ENCODE measurements around the gene MAP2K7. TPM values are rescaled to one million over a fixed set of nuclear protein-coding genes. Genes with fewer than 3 reads are reported as not detected.
A peak's percentile ranks its signal among the peaks of the same experiment; 100 is the strongest.

The MAP2K7 gene
- total RNA-seq, 6 experiments from 2014 or later: 21.7 to 25.8 (median 22.8) TPM

DNA sequence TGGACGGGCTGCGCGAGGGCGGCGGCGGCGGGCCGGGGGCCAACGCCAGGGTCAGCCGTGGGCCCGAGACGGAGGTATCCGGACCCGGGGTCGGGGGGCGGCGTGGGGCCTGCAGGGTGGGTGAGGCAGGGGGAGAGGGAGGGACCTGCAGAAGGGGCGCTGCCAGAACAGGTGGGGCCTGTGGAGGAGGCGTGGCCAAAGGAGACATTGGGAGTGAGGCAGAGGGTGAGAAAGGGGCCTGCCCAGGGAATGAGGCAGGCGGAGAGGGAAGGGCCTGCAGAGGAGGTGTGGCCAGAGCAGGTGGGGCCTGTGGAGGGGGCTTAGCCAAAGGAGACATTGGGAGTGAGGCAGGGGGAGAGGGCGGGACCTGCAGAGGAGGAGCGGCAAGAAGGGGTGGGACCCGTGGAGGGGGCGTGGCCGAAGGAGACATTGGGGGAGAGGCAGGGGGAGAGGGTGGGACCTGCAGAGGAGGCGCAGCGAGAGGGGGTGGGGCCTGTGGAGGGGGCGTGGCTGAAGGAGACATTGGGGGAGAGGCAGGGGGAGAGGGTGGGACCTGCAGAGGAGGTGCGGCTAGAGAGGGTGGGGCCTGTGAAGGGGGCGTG is 33.7 kb upstream of the MAP2K7 start:
- Mint-ChIP-seq H3K27ac (no peak overlapping the region), H3K36me3 (ENCODE audit: low read depth) (no peaks in the 10 kb centered on the region), H3K27me3 (ENCODE audit: insufficient read depth) (peaks cover 20% of the 10 kb centered on the region), H3K4me3 (no peak overlapping the region), H3K9me3 (no peaks in the 10 kb centered on the region), H3K4me1 (ENCODE audit: low read depth) (peaks cover 11% of the 10 kb centered on the region)
- TF ChIP-seq, protein P1, sequence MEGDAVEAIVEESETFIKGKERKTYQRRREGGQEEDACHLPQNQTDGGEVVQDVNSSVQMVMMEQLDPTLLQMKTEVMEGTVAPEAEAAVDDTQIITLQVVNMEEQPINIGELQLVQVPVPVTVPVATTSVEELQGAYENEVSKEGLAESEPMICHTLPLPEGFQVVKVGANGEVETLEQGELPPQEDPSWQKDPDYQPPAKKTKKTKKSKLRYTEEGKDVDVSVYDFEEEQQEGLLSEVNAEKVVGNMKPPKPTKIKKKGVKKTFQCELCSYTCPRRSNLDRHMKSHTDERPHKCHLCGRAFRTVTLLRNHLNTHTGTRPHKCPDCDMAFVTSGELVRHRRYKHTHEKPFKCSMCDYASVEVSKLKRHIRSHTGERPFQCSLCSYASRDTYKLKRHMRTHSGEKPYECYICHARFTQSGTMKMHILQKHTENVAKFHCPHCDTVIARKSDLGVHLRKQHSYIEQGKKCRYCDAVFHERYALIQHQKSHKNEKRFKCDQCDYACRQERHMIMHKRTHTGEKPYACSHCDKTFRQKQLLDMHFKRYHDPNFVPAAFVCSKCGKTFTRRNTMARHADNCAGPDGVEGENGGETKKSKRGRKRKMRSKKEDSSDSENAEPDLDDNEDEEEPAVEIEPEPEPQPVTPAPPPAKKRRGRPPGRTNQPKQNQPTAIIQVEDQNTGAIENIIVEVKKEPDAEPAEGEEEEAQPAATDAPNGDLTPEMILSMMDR (IDR thresholded peaks at IDR 0.05): no peak
- DNase-seq: no peak

DNA sequence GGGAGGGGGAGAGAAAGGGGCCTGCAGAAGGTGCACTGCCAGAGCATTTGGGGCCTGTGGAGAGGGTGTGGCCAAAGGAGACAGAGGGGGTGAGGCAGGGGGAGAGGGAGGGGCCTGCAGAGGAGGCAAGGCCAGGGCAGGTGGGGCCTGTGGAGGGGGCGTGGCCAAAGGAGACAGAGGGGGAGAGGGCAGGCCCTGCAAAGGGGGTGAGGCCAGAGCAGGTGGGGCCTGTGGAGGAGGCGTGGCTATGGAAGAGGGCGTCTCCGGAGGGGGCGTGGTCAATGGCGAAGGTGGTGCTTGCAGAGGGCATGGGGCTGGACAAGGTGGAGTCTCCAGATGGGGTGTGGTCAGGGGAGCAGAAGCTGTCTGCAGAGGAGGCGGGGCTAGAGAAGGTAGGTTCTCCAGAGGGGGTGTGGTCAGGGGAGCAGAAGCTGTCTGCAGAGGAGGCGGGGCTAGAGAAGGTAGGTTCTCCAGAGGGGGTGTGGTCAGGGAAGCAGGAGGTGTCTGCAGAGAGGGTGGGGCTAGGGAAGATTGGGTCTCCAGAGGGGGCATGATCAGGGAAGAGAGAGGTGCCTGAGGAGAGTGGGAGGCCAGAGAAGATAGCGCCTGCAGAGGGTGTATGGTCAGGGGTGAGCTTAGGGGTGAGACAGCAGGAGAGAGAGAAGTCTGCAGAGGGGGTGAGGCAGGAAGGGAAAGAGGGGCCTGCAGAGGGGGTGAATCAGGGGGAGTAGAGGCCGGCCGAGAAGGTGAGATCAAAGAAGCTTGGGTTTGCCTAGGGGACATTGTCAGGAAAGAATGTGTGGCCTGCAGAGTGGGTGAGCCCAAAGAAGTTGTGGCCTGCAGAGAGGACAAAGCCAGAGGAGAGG is 32.9 kb upstream of the MAP2K7 start:
- Mint-ChIP-seq H3K36me3 (ENCODE audit: low read depth) (no peaks in the 10 kb centered on the region), H3K9me3 (no peaks in the 10 kb centered on the region), H3K4me1 (ENCODE audit: low read depth) (peaks cover 11% of the 10 kb centered on the region), H3K27me3 (ENCODE audit: insufficient read depth) (peaks cover 24% of the 10 kb centered on the region), H3K27ac (peak overlapping the region; percentile 89; the same call in 1 of the 2 replicates), H3K4me3 (peak overlapping the region; percentile 87; the same call in 1 of the 2 replicates)
- TF ChIP-seq, protein P1 (IDR thresholded peaks at IDR 0.05): no peak
- peak; percentile 26 for DNase-seq

DNA sequence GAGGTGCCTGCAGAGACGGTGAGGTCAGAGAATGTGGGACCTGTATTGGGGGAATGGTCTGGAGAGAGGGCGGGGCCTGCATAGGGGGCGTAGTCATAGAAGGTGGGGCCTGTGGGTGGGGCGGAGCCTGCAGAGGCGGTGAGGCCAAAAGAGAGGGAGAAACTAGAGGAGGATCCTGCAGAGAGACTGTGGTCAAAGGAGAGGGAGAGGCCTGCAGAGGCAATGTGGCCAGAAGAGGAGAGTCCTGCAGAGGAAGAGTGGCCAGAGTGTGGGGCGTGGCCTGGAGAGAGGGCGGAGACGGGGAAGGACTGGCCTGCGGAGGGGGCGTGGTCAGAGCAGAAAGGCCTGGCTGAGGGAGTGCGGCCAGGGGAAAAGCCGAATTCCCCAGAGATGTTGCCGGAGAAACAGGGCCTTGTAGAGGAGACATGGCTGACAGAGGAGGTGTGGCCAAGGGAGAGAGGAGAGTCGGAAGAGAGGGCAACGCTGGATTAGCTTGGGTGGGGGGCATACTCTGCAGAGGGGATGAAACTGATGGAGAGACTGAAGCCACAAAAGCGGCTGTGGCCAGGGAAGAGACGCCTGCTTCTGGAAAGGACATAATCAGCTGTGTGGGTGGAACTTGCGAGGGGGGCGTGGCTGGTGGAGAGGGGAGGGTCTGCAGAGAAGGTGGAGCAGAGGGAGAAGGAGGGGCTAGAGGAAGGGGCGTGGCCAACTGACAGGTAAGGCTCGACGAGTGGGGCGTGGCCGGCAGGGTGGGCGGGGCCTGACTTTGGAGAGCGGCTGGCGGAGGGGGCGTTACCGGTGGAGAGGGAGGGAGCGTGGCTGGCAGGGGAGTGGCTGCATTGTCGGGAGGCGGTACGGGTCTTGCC is 32.0 kb upstream of the MAP2K7 start:
- peak overlapping the region; percentile 89 for H3K27ac Mint-ChIP-seq
- TF ChIP-seq, protein P1 (IDR thresholded peaks at IDR 0.05): no peak
- H3K4me1 Mint-ChIP-seq (ENCODE audit: low read depth): peaks cover 11% of the 10 kb centered on the region
- DNase-seq: peak; percentile 84
- no peaks in the 10 kb centered on the region for H3K9me3 Mint-ChIP-seq
- H3K36me3 Mint-ChIP-seq (ENCODE audit: low read depth): no peaks in the 10 kb centered on the region
- peak overlapping the region; percentile 87 for H3K4me3 Mint-ChIP-seq
- peaks cover 28% of the 10 kb centered on the region for H3K27me3 Mint-ChIP-seq (ENCODE audit: insufficient read depth)

DNA sequence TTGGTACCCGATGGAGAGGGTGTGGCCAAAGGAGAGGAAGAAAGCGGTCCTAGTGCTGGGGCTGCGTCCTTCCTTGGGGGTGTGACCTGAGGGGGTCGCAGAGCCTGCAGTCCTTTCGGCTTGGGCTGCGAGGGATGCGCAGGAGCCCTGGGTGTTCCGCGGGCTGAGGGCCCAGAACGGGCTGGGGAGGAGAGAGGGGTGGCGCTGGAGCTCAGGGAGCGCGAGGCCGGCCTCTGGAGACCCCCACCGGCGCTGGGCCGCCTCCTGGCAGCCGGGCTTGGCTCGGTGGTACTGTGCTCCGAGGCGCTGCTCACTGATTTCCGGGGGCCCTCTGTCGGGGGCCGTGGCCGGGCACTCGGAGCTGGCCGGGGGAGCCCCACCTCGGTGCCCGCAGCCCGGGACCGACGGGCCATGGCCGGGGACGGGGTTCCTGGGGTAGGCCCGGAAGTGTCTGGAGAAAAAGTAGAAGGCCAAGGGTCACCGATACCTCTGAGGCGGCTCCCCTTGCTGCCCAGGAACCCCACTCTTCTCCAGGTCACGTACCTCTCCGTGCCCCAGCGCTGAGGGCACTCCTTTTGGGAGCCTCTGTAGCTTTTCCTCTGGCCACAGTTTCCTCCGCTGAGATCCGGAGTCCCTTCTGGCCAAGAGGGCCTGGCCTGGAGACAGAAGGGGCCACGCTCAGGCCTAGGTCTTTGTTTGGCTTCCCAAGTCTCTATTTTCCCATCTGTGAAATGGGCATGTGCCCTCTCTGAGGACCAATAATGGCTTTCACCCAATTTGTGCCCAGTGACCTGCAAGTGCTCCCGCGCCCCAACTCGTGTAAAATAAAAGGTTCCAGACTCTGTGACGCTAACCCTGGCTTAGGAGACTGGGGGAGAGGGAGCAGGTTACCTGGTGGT is 31.1 kb upstream of the MAP2K7 start:
- TF ChIP-seq, protein P1 (IDR thresholded peaks at IDR 0.05): no peak
- H3K4me3 Mint-ChIP-seq: peak overlapping the region; percentile 87; the same call in 1 of the 2 replicates
- peaks cover 24% of the 10 kb centered on the region for H3K27me3 Mint-ChIP-seq (ENCODE audit: insufficient read depth)
- no peak for DNase-seq
- H3K9me3 Mint-ChIP-seq: no peaks in the 10 kb centered on the region
- H3K27ac Mint-ChIP-seq: no peak overlapping the region
- no peaks in the 10 kb centered on the region for H3K36me3 Mint-ChIP-seq (ENCODE audit: low read depth)
- H3K4me1 Mint-ChIP-seq (ENCODE audit: low read depth): peaks cover 16% of the 10 kb centered on the region
